A673 (cell line): ENCODE measurements around the gene CTDNEP1.

ENCODE experiments used
- CTCF ChIP-seq: fragments of 300-800, 200-600 bp; sonication (generic); conservative IDR thresholded peaks from 2 replicates; pipeline ENCODE4 v1.5.1; 2017; ENCODE audit warnings: low read depth, mild to moderate bottlenecking, antibody characterized with exemption, low read length, moderate library complexity, mixed read lengths
- EZH2 ChIP-seq: fragments of 200-600 bp; sonication (generic); IDR thresholded peaks from 2 replicates; pipeline ENCODE4 v1.6.1; 2017; ENCODE audit warnings: borderline replicate concordance, low read depth, mild to moderate bottlenecking, mixed read lengths, antibody characterized with exemption, low read length; ENCODE audit not compliant: poor library complexity, severe bottlenecking

- TF ChIP-seq CTCF (no peak), EZH2 (no peak)
Observed at GRCh38 chr17:7195971-7196370, 55.6 kb downstream of the CTDNEP1 start.
